Transverse colon (tissue), 3 donors: ENCODE data around the gene NEK11.

Source experiments
- EP300 ChIP-seq: sonication (generic); formaldehyde crosslinking; IDR thresholded peaks from one replicate; pipeline ENCODE4 v1.6.1; 2017; ENCODE audit warnings: antibody characterized with exemption, low read depth
- TF ChIP-seq, protein P1 (sequence below), 5 experiments: fragments of 200-600 bp in 3 of 5; fragments of 450-650 bp in 2 of 5; sonication (generic) in 3 of 5; IDR thresholded peaks; 1 replicate in 2 of 5; 2 replicates in 3 of 5; pipeline ENCODE4 v1.5.1; 2016 to 2017; ENCODE audit warnings: antibody characterized with exemption in 5 of 5, inconsistent platforms in 3 of 5, mild to moderate bottlenecking in 2 of 5, moderate library complexity in 1 of 5

DNA sequence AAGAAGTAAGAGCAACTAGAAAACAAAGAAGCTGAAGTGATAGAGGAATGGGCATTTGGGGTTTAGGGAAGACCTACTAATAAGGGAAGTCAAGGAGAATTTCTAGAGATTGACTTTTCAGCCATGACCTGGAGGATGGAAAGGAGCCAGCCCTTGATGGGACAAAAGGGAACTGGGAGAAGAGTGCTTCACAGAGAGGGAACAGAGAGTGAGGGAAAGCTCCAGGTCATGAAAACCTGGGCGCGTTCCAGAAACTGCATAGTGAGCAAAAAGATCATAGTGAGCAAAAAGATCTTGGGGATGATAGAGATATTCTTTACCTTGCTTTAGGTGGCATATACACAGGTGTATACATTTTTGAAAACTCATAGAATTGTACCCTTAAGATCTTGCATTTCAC, 211.8 kb downstream of the NEK11 start:
- TF ChIP-seq, protein P1, sequence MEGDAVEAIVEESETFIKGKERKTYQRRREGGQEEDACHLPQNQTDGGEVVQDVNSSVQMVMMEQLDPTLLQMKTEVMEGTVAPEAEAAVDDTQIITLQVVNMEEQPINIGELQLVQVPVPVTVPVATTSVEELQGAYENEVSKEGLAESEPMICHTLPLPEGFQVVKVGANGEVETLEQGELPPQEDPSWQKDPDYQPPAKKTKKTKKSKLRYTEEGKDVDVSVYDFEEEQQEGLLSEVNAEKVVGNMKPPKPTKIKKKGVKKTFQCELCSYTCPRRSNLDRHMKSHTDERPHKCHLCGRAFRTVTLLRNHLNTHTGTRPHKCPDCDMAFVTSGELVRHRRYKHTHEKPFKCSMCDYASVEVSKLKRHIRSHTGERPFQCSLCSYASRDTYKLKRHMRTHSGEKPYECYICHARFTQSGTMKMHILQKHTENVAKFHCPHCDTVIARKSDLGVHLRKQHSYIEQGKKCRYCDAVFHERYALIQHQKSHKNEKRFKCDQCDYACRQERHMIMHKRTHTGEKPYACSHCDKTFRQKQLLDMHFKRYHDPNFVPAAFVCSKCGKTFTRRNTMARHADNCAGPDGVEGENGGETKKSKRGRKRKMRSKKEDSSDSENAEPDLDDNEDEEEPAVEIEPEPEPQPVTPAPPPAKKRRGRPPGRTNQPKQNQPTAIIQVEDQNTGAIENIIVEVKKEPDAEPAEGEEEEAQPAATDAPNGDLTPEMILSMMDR (IDR thresholded peaks at IDR 0.05): no peak
- no peak for TF ChIP-seq EP300
